ENCODE results near the gene SPDYE17.
"Not testable (repeated sequence)": the region's sequence is repeated elsewhere in the genome, so short reads cannot be mapped to it uniquely, and the experiment has no call there.

GRCh38 chr7:77080236-77080635 is 48.1 kb upstream of the SPDYE17 start:
- not testable (repeated sequence) for TF ChIP-seq CTCF (conservative IDR thresholded peaks at IDR 0.05); ZFX (IDR thresholded peaks at IDR 0.05)

All from C4-2B (cell line).